GM12873 (cell line): ENCODE data around the gene SH3RF2.

Experiments
- TF ChIP-seq, protein P1 (sequence below): IDR thresholded peaks from 2 replicates; pipeline ENCODE4 v1.5.1; 2012; ENCODE audit warnings: low read depth, mild to moderate bottlenecking, moderate library complexity, low read length, control low read depth; ENCODE audit not compliant: insufficient read depth; ENCODE audit errors: missing control alignments

SH3RF2 gene

DNA sequence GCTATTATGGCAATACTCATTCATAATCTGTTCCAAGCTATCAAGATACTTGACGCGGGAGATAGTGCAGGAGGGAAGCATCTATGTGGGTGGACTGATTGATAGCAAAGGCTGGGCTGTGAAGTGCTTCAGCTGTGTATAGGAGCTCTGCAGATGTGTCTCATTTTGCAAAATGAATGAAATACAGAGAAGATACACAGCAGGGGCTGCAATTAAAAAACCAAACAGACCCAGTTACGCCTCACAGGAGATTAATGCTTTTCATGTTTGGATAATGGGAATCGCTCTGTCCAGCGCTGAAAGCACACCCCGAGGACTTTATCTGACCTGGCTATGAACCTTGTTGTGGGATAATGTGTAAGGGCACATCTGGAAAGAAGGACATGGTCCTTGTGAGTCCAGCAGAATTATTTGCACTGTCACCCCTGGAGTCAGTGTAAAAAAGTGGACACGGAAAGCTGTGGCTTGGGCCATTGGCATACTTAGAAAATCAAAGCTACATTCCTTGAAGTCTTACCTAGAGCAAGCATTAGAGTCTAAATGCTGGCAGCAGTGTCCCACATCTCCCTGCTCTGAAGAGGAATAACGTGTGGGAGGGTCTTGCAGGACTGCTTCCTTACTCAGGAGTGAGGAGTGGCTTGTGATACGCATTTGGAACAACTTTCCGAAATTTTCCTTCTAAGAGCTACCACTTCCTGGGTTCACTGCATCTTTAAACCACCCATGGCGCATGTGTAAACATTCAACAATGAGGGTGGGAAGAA, 2.6 kb downstream of the SH3RF2 start:
- TF ChIP-seq, protein P1, sequence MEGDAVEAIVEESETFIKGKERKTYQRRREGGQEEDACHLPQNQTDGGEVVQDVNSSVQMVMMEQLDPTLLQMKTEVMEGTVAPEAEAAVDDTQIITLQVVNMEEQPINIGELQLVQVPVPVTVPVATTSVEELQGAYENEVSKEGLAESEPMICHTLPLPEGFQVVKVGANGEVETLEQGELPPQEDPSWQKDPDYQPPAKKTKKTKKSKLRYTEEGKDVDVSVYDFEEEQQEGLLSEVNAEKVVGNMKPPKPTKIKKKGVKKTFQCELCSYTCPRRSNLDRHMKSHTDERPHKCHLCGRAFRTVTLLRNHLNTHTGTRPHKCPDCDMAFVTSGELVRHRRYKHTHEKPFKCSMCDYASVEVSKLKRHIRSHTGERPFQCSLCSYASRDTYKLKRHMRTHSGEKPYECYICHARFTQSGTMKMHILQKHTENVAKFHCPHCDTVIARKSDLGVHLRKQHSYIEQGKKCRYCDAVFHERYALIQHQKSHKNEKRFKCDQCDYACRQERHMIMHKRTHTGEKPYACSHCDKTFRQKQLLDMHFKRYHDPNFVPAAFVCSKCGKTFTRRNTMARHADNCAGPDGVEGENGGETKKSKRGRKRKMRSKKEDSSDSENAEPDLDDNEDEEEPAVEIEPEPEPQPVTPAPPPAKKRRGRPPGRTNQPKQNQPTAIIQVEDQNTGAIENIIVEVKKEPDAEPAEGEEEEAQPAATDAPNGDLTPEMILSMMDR, result no peak

DNA sequence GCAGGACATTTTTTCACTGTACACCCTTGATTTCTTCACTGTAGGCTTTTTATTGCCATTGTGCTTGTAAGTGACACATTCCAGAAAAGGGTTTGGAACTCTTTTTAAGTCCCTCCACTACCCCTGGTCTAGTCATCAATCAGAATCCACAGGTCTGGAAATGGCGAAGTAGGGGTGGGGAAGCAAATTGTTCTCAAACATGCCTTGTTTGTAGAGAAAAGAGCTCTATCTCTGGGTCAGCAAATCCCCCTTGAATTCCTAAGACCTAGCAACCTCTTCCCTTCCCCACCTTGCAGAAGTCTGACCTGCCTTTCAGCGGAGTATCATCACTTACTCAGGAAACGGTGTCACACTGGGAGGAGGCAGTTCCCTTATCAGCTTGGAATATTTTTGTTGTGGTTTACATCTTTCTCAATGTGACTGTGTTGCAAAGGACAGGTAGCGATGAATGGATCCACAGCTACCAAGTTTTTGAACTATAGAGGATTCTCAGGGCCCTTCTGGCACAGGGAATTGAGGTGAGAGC, 3.2 kb downstream of the SH3RF2 start:
- TF ChIP-seq, protein P1, result no peak

DNA sequence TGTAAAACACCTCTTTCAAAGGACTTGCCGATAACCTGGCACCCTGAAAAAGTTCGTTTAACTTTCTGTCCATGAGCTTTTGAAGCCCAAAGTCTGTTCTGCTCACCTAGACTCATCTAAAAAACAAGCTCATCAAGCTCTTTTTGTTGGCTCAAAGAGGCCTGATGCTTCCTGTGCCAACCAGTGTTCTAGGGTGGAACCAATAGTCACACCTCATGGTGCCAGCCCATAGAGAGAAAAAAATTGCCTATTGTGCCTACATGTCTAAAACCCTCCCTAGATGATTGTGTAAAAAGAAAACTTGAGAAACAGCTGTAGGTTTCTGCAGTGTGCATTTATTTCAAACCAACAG, 4.7 kb downstream of the SH3RF2 start:
- TF ChIP-seq, protein P1, result no peak

DNA sequence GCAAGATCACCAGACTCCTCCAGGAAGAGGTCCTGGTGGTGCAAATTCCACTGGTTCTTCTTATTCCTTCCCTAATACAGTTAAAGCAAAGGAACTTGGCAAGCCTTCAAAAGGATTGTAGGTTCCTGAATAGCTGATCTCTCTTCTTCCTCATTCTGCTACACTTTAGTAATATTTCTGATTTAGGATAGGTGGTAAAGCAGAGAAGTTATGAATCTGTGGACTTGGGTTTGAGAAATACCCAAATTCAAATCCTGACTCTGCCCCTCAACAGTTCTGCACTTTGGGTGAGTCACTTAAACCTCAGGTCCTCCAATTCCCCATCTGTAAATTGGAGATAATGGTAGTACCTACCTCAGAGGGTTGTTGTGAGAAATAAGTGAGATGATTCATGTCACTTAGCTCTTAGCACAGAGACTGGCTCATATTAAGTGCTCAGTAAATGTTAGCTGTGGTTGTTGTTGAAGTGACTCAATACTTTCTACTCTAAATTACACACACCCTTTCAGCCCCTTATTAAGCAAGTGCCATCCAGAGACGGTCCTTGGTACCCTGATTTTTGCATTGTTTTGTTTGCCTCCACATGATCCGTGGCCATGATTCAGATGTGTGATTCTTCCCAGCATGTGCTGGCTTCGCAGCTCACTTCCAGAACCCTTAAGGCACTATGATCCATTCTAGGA, 5.2 kb downstream of the SH3RF2 start:
- TF ChIP-seq, protein P1, result no peak

DNA sequence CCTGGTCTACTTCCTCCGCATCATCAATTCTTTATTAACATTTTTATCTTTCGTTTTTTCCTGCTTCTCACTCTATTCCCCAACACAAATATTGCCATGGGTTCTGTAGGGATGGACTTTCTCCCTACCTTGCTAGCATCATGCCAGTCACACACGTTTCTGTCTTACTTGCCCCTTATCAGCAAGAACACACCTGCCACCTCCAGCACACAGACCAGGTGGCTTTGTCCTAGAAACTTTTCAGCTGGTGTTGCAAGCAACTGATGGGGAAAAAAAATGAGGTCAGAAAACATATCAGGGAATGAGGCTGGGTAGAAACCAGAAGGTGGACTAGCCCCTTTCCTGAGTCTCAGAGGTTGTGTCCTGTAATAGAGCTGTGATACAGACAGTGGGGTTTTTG, 5.8 kb downstream of the SH3RF2 start:
- TF ChIP-seq, protein P1, result no peak

DNA sequence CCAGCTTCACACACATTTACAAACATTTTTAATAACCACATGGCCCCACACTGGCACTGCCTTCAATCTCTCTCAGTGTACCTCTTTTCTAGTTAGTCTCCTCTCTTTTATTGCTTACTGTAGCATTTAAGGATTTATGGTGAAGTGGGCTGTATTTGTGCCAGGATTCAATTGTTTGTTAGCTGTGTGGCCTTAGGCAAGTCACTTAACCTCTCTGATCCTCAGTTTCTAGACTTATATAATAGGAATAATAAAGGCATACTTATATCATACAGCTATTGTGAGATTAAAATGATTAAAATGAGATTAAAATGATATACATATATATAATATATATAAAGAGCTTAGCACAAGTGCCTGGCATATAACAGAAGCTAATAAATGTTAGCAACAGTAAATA, 6.4 kb downstream of the SH3RF2 start:
- TF ChIP-seq, protein P1, result no peak

DNA sequence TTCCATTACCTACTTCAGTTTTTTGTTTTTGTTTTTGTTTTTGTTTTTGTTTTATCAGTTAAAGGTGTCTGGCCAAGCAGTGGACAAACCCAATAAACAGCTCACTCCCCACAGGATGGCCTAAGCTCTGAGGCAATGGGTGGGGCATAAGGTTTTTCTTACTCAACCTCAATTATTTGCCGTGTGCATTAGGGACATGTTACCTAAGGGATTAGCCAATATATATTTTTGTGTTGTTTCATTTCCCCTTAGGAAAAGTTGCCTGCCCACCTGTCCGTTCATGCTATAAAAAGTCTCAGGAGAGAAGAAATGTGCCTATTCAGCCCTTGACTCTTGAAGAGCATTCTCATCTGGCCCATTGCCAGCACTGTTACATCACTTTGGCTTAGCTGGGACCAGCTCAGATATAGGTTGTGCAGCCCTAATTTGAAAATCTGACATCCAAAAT, 7.3 kb downstream of the SH3RF2 start:
- TF ChIP-seq, protein P1, result no peak
